Measurements from ENCODE around the gene NRG2.

The NRG2 gene

DNA sequence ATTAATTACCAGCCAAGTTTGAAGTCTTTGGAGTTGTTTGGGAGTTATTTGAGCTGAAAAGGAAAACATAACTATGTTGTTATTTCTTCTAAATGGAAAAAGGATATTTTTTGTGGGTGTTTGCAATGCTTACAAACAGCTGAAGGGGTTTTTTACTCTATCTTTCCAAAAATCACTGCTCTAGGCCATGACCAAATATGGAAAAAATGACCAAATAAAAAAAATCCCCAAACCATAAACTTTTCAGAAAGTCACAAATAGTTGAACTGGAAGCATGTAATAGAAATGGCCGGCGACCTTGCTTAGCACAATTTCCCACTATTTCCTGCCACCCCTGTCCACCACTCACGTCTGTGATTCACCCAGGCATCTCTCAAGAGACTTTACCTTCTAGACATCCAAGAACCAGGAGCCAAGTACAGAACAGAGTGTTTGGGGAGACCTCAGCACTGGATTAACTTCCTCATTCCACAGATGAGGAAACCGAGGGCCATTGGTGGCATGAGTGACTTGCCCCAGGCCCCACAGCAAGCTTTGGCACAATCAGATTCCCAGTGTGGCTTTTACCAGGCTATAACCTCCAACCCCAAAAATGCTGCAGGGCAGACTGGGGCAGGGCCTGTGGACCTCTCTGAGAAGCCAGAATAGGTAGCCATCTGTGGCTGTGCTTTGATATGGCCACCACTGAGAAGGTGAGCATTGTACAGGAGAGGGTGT lies 84.5 kb downstream of the NRG2 start:
- no peak overlapping the region for H3K27ac ChIP-seq
- no peak for TF ChIP-seq ZFX (IDR thresholded peaks at IDR 0.05; ENCODE audit: borderline replicate concordance)
- TF ChIP-seq, protein P1, sequence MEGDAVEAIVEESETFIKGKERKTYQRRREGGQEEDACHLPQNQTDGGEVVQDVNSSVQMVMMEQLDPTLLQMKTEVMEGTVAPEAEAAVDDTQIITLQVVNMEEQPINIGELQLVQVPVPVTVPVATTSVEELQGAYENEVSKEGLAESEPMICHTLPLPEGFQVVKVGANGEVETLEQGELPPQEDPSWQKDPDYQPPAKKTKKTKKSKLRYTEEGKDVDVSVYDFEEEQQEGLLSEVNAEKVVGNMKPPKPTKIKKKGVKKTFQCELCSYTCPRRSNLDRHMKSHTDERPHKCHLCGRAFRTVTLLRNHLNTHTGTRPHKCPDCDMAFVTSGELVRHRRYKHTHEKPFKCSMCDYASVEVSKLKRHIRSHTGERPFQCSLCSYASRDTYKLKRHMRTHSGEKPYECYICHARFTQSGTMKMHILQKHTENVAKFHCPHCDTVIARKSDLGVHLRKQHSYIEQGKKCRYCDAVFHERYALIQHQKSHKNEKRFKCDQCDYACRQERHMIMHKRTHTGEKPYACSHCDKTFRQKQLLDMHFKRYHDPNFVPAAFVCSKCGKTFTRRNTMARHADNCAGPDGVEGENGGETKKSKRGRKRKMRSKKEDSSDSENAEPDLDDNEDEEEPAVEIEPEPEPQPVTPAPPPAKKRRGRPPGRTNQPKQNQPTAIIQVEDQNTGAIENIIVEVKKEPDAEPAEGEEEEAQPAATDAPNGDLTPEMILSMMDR (IDR thresholded peaks at IDR 0.05) = no peak

DNA sequence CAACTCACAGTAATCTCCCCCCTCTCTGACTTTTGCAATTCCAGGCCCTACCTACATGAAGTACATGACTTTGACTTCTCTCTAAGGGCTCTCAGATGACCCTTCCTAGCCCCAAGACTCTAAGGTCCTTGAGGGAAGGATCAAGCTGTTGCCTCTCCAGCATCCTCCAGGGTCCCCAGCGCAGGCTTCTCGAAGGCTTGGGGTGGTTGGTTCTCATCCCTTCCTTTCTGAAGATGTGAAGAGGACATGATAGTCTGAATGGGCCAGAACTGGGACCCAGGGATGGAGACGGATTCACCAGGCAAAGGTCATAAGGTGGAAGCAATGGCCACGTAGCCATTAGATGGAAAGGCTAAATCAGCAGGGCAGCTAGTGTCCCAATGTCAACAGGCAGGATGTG lies 86.8 kb downstream of the NRG2 start:
- H3K27ac ChIP-seq = no peak overlapping the region
- no peak for TF ChIP-seq ZFX (IDR thresholded peaks at IDR 0.05; ENCODE audit: borderline replicate concordance)
- TF ChIP-seq, protein P1 (IDR thresholded peaks at IDR 0.05) = no peak

GRCh38 chr5:139955616-139956273 lies 87.4 kb downstream of the NRG2 start:
- TF ChIP-seq, protein P1 (IDR thresholded peaks at IDR 0.05) = no peak
- no peak overlapping the region for H3K27ac ChIP-seq

GRCh38 chr5:139955053-139955605 lies 88.0 kb downstream of the NRG2 start:
- TF ChIP-seq, protein P1 (IDR thresholded peaks at IDR 0.05) = no peak
- no peak for TF ChIP-seq ZFX (IDR thresholded peaks at IDR 0.05; ENCODE audit: borderline replicate concordance)
- H3K27ac ChIP-seq = no peak overlapping the region

DNA sequence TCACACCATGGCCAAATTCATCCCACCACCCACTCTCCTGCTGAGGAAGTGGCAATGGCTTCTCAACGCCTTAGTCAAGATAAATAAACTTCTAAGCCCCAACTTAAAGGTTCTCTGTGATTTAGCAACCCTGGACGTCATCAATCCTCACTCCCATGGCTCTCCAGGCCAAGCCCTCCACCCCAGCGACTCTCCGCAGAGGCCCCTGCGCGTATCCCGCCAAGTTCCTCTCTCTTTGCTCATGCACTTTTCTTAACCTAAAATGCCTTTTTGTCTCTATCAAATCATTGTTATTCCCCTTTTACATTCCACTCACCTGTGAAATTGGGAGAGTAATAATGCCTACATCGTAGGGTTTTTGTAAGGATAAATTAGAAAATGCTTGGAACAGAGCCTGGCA lies 88.6 kb downstream of the NRG2 start:
- H3K27ac ChIP-seq = no peak overlapping the region
- TF ChIP-seq, protein P1 (IDR thresholded peaks at IDR 0.05) = no peak
- no peak for TF ChIP-seq ZFX (IDR thresholded peaks at IDR 0.05; ENCODE audit: borderline replicate concordance)

- TF ChIP-seq ZFX (IDR thresholded peaks at IDR 0.05; ENCODE audit: borderline replicate concordance) = no peak
- TF ChIP-seq, protein P1 (IDR thresholded peaks at IDR 0.05) = no peak
- H3K27ac ChIP-seq = no peak overlapping the region
Observed at GRCh38 chr5:139954022-139954421, 89.1 kb downstream of the NRG2 start.

DNA sequence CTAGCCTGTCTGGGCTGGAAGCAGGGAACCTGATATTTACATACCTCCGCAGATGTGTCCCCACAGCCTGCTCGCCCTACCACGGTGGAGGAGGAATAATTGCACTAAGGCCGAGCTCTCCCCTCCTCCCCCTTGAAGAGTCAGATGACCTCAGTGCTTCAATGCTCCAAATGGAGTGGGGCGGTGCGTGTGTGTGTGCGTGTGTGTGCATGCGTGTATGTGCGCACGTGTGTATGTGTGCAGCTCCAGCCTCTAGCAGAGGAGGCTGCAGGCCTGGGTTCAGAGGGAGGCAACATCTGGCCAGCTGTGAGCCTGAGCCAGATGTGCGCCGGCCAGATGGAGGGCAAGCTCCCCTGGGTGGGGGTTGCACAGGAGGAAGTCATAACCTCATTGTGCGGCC lies 90.5 kb downstream of the NRG2 start:
- no peak overlapping the region for H3K27ac ChIP-seq
- no peak for TF ChIP-seq ZFX (IDR thresholded peaks at IDR 0.05; ENCODE audit: borderline replicate concordance)
- TF ChIP-seq, protein P1 (IDR thresholded peaks at IDR 0.05) = no peak

Data from 22Rv1 (cell line).